SJSA1 (cell line): ENCODE data around the gene SIK3. TPM values are rescaled to one million over a fixed set of nuclear protein-coding genes. Genes with fewer than 3 reads are reported as not detected.

Experiments used
- DNase-seq, 2 experiments: peaks; one replicate each; pipeline ENCODE4 v3.0.0-alpha.2; 2015 to 2020; ENCODE audit warnings: low spot score in 2 of 2, low read depth in 1 of 2
- H3K27ac ChIP-seq: fragments of 250-450 bp; sonication (Bioruptor Pico); 2 replicates; pipeline ENCODE4 v1.5.1; 2020; ENCODE audit warnings: mild to moderate bottlenecking, moderate library complexity
- H3K27me3 ChIP-seq: fragments of 250-450 bp; sonication (Bioruptor Pico); replicated peaks from 2 replicates; pipeline ENCODE4 v1.5.1; 2020; ENCODE audit warnings: mild to moderate bottlenecking, moderate library complexity
- H3K36me3 ChIP-seq: fragments of 250-450 bp; sonication (Bioruptor Pico); 2 replicates; pipeline ENCODE4 v1.5.1; 2020; ENCODE audit warnings: mild to moderate bottlenecking
- H3K4me1 ChIP-seq: fragments of 250-450 bp; sonication (Bioruptor Pico); replicated peaks from 2 replicates; pipeline ENCODE4 v1.6.1; 2021; ENCODE audit warnings: mild to moderate bottlenecking
- H3K4me3 ChIP-seq: fragments of 250-450 bp; sonication (Bioruptor Pico); 2 replicates; pipeline ENCODE4 v1.5.1; 2020; ENCODE audit warnings: mild to moderate bottlenecking
- H3K9me3 ChIP-seq: fragments of 250-450 bp; sonication (Bioruptor Pico); replicated peaks from 2 replicates; pipeline ENCODE4 v1.5.1; 2020; ENCODE audit warnings: mild to moderate bottlenecking
- total RNA-seq: library from RNA; depleted of rRNA; stranded (reverse); fragments of >200 nt; shearing (Covaris generic); gene quantifications from 2 replicates; pipeline ENCODE4 v1.2.3, GENCODE V29; 2014

The SIK3 gene
- total RNA-seq, 1 experiment from 2014 or later: 8.7 TPM

DNA sequence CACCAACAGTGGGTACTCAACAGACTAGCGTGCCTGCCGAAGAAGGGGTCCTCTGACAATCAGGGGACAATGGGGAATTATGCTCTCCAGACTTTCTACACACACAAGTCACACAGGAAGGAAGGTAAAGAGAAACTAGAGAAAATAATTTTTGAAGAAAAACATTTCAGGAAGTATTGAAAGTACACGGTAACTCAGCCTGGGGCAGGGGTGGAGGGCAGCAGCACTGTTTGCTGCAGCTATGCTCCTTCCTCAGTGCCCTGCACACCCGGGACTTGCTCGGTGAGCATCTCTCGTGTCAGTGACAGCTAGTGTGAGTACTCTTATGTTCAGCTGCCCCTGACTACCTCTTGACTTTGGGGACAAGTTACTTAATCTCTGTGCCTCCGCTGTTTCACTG, 242.8 kb downstream of the SIK3 start:
- Histone ChIP-seq H3K27ac (no peak overlapping the region), H3K4me3 (no peak overlapping the region), H3K36me3 (peaks cover 10% of the 10 kb centered on the region), H3K27me3 (no peaks in the 10 kb centered on the region), H3K9me3 (no peaks in the 10 kb centered on the region), H3K4me1 (peaks cover 24% of the 10 kb centered on the region)
- no peak for DNase-seq

DNA sequence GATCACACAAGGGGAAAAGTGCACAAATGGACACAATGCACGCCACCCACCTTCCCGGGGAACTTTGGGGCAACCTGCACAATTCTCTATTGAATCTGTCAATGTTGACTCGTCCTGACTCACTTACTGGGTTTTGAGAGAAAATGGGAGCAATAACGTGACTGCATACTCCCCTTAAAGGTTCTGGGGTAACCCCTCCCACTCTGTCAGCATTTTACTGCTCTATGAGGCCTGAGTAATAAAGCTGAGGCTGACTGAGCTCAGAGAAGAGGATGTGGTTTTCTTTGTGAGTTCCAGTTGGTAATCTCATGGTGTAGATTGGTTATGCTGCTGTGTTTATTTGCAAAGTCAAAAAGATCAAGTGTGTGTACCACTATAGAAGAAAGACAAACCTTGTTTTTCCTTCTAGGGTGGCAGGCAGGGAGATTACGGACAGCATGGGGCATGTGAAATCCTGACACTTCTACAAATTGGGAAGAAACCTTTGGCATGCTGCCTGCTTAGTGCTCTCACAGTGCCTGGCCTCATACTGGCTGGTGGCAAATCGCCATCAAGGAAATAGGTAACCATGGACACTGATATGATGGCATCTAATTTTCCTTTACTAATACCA, 244.7 kb downstream of the SIK3 start:
- Histone ChIP-seq H3K9me3 (no peaks in the 10 kb centered on the region), H3K27ac (peak overlapping the region; percentile 55), H3K36me3 (peaks cover 4% of the 10 kb centered on the region), H3K4me1 (peaks cover 24% of the 10 kb centered on the region), H3K27me3 (no peaks in the 10 kb centered on the region), H3K4me3 (no peak overlapping the region)
- DNase-seq: peak; percentile 58 to 78

DNA sequence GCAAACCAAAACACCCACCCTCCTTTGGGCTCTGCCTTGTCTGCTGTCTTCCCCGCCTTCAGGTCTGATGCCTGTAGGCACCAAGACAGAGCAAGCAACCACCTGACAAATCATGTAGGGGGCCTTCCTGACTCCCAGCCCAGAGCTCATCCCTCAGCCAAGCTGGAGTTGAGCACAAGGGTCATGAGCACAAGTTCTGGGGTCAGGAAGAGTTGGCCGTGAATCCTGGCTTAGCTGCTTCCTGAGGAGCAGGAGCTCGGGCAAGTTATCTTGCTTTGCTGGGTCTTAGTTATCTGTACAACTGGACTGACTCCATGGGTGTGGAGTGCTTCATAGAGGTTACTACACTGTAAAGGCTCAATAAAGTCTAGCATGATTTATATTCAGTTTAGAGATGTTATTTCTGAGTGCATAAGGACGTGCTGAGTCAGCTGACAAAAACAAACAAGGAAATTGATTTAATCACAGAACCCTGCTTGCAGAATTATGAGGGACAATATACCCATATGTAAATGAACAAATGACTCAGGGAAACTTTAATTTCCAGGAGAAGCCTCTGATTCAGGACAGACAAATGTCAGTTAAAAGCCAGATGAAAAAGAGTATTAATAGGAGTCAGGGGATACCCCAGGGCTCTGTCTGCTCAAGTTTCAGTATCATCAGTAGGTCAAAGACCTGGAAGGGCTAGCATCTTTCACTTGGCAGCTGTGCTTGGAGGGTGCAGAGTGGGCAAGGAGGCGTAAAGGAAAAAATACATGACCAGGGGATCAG, 245.8 kb downstream of the SIK3 start:
- no peak overlapping the region for H3K4me3 ChIP-seq
- H3K27me3 ChIP-seq: no peaks in the 10 kb centered on the region
- H3K4me1 ChIP-seq: peaks cover 24% of the 10 kb centered on the region
- no peaks in the 10 kb centered on the region for H3K9me3 ChIP-seq
- no peak for DNase-seq
- H3K27ac ChIP-seq: no peak overlapping the region; the same call in 1 of the 2 replicates
- H3K36me3 ChIP-seq: peaks cover 7% of the 10 kb centered on the region

DNA sequence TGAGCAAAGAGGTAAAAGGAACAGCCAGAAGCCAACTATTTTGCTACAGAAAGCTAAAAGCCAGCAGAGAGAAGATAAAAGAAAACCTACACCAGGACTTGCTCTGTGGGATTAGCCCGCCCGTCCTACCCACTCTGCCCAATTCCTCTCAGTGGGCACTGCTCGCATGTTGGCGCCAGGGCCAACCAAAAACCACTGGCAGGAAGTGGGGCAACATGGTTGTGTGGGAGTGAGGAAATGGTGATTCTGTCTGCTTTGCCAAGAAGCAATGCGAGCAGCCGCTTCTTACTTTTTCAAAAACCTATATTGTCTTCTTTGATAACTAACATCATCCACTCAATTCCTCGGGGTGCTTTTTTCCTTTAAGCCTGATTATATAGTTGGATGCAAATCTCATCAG, 246.6 kb downstream of the SIK3 start:
- H3K36me3 ChIP-seq: peaks cover 8% of the 10 kb centered on the region; the same call in 1 of the 2 replicates
- peaks cover 24% of the 10 kb centered on the region for H3K4me1 ChIP-seq
- no peak overlapping the region for H3K27ac ChIP-seq
- H3K27me3 ChIP-seq: no peaks in the 10 kb centered on the region
- H3K4me3 ChIP-seq: no peak overlapping the region
- DNase-seq: no peak
- no peaks in the 10 kb centered on the region for H3K9me3 ChIP-seq

DNA sequence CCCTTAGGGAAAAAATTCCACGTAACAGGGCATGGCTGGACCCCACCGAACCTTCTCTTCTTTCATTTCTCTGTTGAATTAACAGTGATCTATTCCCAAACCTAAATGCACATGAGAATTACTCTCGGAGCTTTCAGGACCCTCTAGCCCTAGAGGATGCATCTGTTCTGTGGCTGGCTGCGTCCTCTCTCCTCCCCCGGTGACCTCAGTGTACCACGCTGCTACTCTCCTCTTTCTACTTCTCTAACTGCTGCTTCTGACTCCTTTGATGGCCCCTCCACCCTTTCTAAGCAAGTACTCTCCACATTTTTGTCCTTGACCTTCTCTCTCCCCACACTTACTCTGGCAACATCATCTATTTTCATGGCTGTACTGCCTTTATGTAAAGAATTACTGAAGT, 248.7 kb downstream of the SIK3 start:
- Histone ChIP-seq H3K9me3 (no peaks in the 10 kb centered on the region), H3K27me3 (no peaks in the 10 kb centered on the region), H3K4me3 (no peak overlapping the region), H3K4me1 (peaks cover 24% of the 10 kb centered on the region), H3K36me3 (peaks cover 8% of the 10 kb centered on the region; the same call in 1 of the 2 replicates), H3K27ac (no peak overlapping the region)
- no peak for DNase-seq

- H3K4me3 ChIP-seq: no peak overlapping the region
- no peaks in the 10 kb centered on the region for H3K9me3 ChIP-seq
- peaks cover 20% of the 10 kb centered on the region for H3K4me1 ChIP-seq
- no peak for DNase-seq
- no peaks in the 10 kb centered on the region for H3K27me3 ChIP-seq
- H3K27ac ChIP-seq: no peak overlapping the region
- peaks cover 8% of the 10 kb centered on the region; the same call in 1 of the 2 replicates for H3K36me3 ChIP-seq
Measured at GRCh38 chr11:116849060-116849459, 249.2 kb downstream of the SIK3 start.

DNA sequence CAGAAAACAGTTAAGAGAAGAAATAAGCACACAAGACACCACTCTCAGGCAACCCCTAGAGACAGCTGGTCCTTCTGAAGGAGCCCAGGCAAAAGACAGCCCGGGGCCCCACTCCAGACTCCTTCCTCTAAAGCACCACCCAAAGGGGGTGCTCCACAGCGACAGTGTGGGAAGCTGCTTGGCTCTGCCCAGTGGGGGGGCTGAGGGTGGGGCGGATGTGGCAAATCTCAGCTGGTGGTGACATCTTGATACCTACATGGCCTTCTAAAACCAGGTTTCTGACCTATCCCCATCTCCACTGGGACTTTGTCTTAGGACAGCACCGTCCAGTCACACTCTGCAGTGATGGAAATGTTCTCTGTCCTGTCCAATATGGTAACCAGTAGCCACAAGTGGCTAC, 250.6 kb downstream of the SIK3 start:
- peaks cover 8% of the 10 kb centered on the region; the same call in 1 of the 2 replicates for H3K36me3 ChIP-seq
- H3K4me3 ChIP-seq: no peak overlapping the region
- peaks cover 6% of the 10 kb centered on the region for H3K4me1 ChIP-seq
- no peaks in the 10 kb centered on the region for H3K27me3 ChIP-seq
- H3K9me3 ChIP-seq: no peaks in the 10 kb centered on the region
- DNase-seq: no peak
- H3K27ac ChIP-seq: no peak overlapping the region

DNA sequence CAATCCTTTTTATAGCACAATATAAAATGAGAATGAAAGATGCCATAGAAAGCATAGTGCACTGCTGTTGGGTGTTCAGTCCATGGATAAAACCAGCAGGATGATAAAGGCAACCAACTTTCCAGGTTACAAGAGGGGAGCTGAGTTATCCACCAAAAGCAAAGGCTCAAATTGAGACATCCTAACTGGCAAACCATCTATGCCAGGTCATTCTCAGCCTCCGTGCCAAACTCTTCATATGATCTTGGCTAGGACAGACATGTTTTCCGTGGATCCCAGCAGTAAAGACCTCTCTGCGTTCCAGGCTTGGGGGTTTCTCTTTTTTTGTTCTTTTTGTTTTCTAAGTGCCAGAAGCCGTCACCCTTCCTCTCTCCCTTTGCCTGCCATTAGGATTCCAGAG, 253.5 kb downstream of the SIK3 start:
- H3K4me1 ChIP-seq: no peaks in the 10 kb centered on the region
- peaks cover 8% of the 10 kb centered on the region; the same call in 1 of the 2 replicates for H3K36me3 ChIP-seq
- no peak for DNase-seq

DNA sequence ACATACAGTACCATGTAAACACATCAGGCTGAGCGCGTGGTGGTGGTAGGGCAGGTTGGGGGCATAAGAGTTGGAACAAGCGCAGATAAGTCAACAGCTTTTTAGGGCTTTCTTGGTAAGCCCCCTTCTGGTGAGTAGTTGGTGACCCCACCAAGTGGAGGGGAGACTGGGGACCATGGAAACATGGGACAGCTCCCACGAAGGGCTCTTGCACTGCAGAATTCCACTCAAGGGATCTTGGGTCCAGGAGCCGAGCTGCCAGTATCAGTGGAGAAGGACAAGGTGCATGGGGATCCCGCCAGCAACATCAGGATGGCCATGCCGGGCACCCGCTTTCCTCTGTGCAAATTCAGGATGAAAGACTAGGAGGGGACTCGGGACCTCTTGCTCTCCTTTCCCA, 254.6 kb downstream of the SIK3 start:
- H3K4me1 ChIP-seq: no peaks in the 10 kb centered on the region
- no peaks in the 10 kb centered on the region for H3K27me3 ChIP-seq
- no peaks in the 10 kb centered on the region for H3K9me3 ChIP-seq
- DNase-seq: no peak
- no peak overlapping the region for H3K4me3 ChIP-seq
- no peak overlapping the region for H3K27ac ChIP-seq
- H3K36me3 ChIP-seq: peaks cover 6% of the 10 kb centered on the region; the same call in 1 of the 2 replicates

More for the DNA sequence above, 253.5 kb downstream of the SIK3 start:
- Histone ChIP-seq H3K9me3 (no peaks in the 10 kb centered on the region), H3K4me3 (no peak overlapping the region), H3K27me3 (no peaks in the 10 kb centered on the region), H3K27ac (no peak overlapping the region)

- no peaks in the 10 kb centered on the region for H3K9me3 ChIP-seq
- H3K27me3 ChIP-seq: no peaks in the 10 kb centered on the region
- no peaks in the 10 kb centered on the region for H3K4me1 ChIP-seq
- no peak for DNase-seq
- H3K36me3 ChIP-seq: peaks cover 3% of the 10 kb centered on the region; the same call in 1 of the 2 replicates
- no peak overlapping the region for H3K4me3 ChIP-seq
- no peak overlapping the region for H3K27ac ChIP-seq
Measured at GRCh38 chr11:116842909-116843308, 255.3 kb downstream of the SIK3 start.

- H3K4me1 ChIP-seq: no peaks in the 10 kb centered on the region
Measured at GRCh38 chr11:116842117-116842516, 256.1 kb downstream of the SIK3 start.

GRCh38 chr11:116840746-116841296, 257.4 kb downstream of the SIK3 start:
- H3K36me3 ChIP-seq: no peaks in the 10 kb centered on the region
- H3K4me3 ChIP-seq: no peak overlapping the region
- peaks cover 5% of the 10 kb centered on the region for H3K4me1 ChIP-seq
- no peaks in the 10 kb centered on the region for H3K27me3 ChIP-seq
- no peak for DNase-seq
- no peak overlapping the region for H3K27ac ChIP-seq
- no peaks in the 10 kb centered on the region for H3K9me3 ChIP-seq

More at GRCh38 chr11:116842117-116842516, 256.1 kb downstream of the SIK3 start:
- Histone ChIP-seq H3K9me3 (no peaks in the 10 kb centered on the region), H3K27ac (no peak overlapping the region), H3K27me3 (no peaks in the 10 kb centered on the region), H3K36me3 (peaks cover under 1% of the 10 kb centered on the region; the same call in 1 of the 2 replicates), H3K4me3 (no peak overlapping the region)
- DNase-seq: no peak

GRCh38 chr11:116840224-116840745, 257.9 kb downstream of the SIK3 start:
- Histone ChIP-seq H3K27me3 (no peaks in the 10 kb centered on the region), H3K4me3 (no peak overlapping the region), H3K4me1 (peaks cover 10% of the 10 kb centered on the region), H3K36me3 (no peaks in the 10 kb centered on the region), H3K27ac (no peak overlapping the region), H3K9me3 (no peaks in the 10 kb centered on the region)
- DNase-seq: no peak
